GM12878 (cell line): ENCODE data around the gene TRHDE. TPM values are rescaled to one million over a fixed set of nuclear protein-coding genes. Genes with fewer than 3 reads are reported as not detected.

ENCODE experiments used
- ATAC-seq: fragments of 200-7000 bp; cut with Tn5 transposase; 3 replicates; pipeline ENCODE4 v1.9.1; 2020; ENCODE audit warnings: mild to moderate bottlenecking, moderate library complexity
- BruUV-seq: library from RNA; stranded (reverse); fragments of 400-500 nt; replicated peaks from 2 replicates; lab custom pipeline; 2021; lab: Mats Ljungman, UMichigan
- CTCF ChIA-PET: fragments of 300-600 bp; sonication (Branson Sonifier 250); formaldehyde crosslinking; extraction: SDS; loops from one replicate; lab custom pipeline; 2021; ENCODE audit warnings: inconsistent platforms; lab: Yijun Ruan, JAX
- POLR2A ChIA-PET: fragments of 350-600 bp; formaldehyde crosslinking; extraction: SDS; loops from one replicate; lab custom pipeline; 2021; ENCODE audit warnings: inconsistent platforms; lab: Charles Lee
- RAD21 ChIA-PET: fragments of 300-600 bp; sonication (Branson Sonifier 250); formaldehyde crosslinking; loops from one replicate; lab custom pipeline; 2023; ENCODE audit warnings: antibody characterized with exemption; ENCODE audit not compliant: unreplicated experiment; lab: Charles Lee
- SMC1A ChIA-PET: fragments of 300-600 bp; sonication (Branson Sonifier 250); formaldehyde crosslinking; loops from one replicate; lab custom pipeline; 2023; ENCODE audit not compliant: unreplicated experiment, uncharacterized antibody; lab: Charles Lee
- DNase-seq: peaks from one replicate; pipeline ENCODE4 v3.0.0-alpha.2; 2011; ENCODE audit warnings: low read depth, low spot score
- FAIRE-seq: peaks from 3 replicates; lab custom pipeline; 2011; peaks lifted over from hg19 to GRCh38; lab: Jason Lieb, UNC
- H2AFZ ChIP-seq: 2 replicates; pipeline ENCODE4 v1.6.0; 2011; ENCODE audit warnings: low read depth, low read length, control low read depth; ENCODE audit not compliant: control insufficient read depth
- H3K27ac ChIP-seq: 2 replicates; pipeline ENCODE4 v1.5.1; 2011; ENCODE audit warnings: control low read depth; ENCODE audit not compliant: control insufficient read depth, insufficient read depth
- H3K27me3 ChIP-seq, 2 experiments: replicated peaks in 1 of 2; 2 replicates each; pipeline versions ENCODE4 v1.6.0 to v1.6.1; 2011; ENCODE audit warnings: low read length in 1 of 2; ENCODE audit not compliant: control insufficient read depth in 2 of 2, insufficient read depth in 2 of 2
- H3K36me3 ChIP-seq, 2 experiments: 2 replicates each; pipeline ENCODE4 v1.5.1; 2011; ENCODE audit warnings: low read length in 1 of 2; ENCODE audit not compliant: control insufficient read depth in 2 of 2, insufficient read depth in 2 of 2
- H3K4me1 ChIP-seq: 2 replicates; pipeline ENCODE4 v1.6.1; 2011; ENCODE audit warnings: mild to moderate bottlenecking, low read length, moderate library complexity, mixed read lengths; ENCODE audit not compliant: control insufficient read depth, insufficient read depth
- H3K4me2 ChIP-seq: 2 replicates; pipeline ENCODE4 v1.6.0; 2011; ENCODE audit warnings: control low read depth; ENCODE audit not compliant: control insufficient read depth, insufficient read depth
- H3K4me3 ChIP-seq: fragments of 200-600 bp; sonication (generic); 2 replicates; pipeline ENCODE4 v1.5.1; 2016
- H3K79me2 ChIP-seq: 2 replicates; pipeline ENCODE4 v1.6.0; 2011; ENCODE audit warnings: low read length; ENCODE audit not compliant: control insufficient read depth, insufficient read depth
- H3K9ac ChIP-seq: 2 replicates; pipeline ENCODE4 v1.8.0; 2011; ENCODE audit warnings: low read length, control low read depth, mixed read lengths; ENCODE audit not compliant: control insufficient read depth, insufficient read depth
- H3K9me3 ChIP-seq: replicated peaks from 3 replicates; pipeline ENCODE4 v1.5.1; 2011; ENCODE audit warnings: mild to moderate bottlenecking, low read length; ENCODE audit not compliant: control insufficient read depth, insufficient read depth
- H4K20me1 ChIP-seq: 2 replicates; pipeline ENCODE4 v1.6.0; 2011; ENCODE audit not compliant: control insufficient read depth, insufficient read depth
- ATF3 ChIP-seq: IDR thresholded peaks from 2 replicates; pipeline ENCODE4 v1.6.1; 2011; ENCODE audit warnings: low read depth, mild to moderate bottlenecking, low read length, moderate library complexity, borderline replicate concordance; ENCODE audit errors: extremely low read depth
- CBX5 ChIP-seq: sonication (generic); IDR thresholded peaks from 2 replicates; pipeline ENCODE4 v1.6.1; 2016; ENCODE audit warnings: low read depth, moderate library complexity, mild to moderate bottlenecking, inconsistent platforms
- ELK1 ChIP-seq: IDR thresholded peaks from 2 replicates; pipeline ENCODE4 v1.6.1; 2012; ENCODE audit warnings: low read depth, low read length, improper control_type of control experiment
- FOXK2 ChIP-seq: fragments of 450-650 bp; IDR thresholded peaks from 2 replicates; pipeline ENCODE4 v1.6.1; 2017; ENCODE audit warnings: mild to moderate bottlenecking, moderate library complexity
- FOXM1 ChIP-seq: IDR thresholded peaks from 2 replicates; pipeline ENCODE4 v1.6.1; 2012; ENCODE audit warnings: low read depth, mild to moderate bottlenecking, inconsistent platforms, low read length, moderate library complexity
- MAX ChIP-seq: IDR thresholded peaks from 2 replicates; pipeline ENCODE4 v1.6.1; 2012; ENCODE audit warnings: low read depth, low read length, improper control_type of control experiment
- MEF2B ChIP-seq: fragments of 450-650 bp; IDR thresholded peaks from 2 replicates; pipeline ENCODE4 v1.6.1; 2018; ENCODE audit warnings: mild to moderate bottlenecking, moderate library complexity; ENCODE audit not compliant: partially characterized antibody, poor library complexity, severe bottlenecking
- MLLT1 ChIP-seq: fragments of 450-650 bp; IDR thresholded peaks from 2 replicates; pipeline ENCODE4 v1.6.1; 2016; ENCODE audit warnings: mild to moderate bottlenecking
- NKRF ChIP-seq: fragments of 450-650 bp; conservative IDR thresholded peaks from 2 replicates; pipeline ENCODE4 v1.6.1; 2017; ENCODE audit warnings: mild to moderate bottlenecking, moderate library complexity
- NRF1 ChIP-seq: conservative IDR thresholded peaks from 2 replicates; pipeline ENCODE4 v1.6.1; 2011; ENCODE audit warnings: mild to moderate bottlenecking, low read depth, low read length, improper control_type of control experiment
- TBL1XR1 ChIP-seq: IDR thresholded peaks from 2 replicates; pipeline ENCODE4 v1.6.1; 2012; ENCODE audit warnings: low read depth, low read length, improper control_type of control experiment
- USF2 ChIP-seq: IDR thresholded peaks from 2 replicates; pipeline ENCODE4 v1.6.1; 2011; ENCODE audit warnings: low read depth, low read length, improper control_type of control experiment, borderline replicate concordance
- WRNIP1 ChIP-seq: IDR thresholded peaks from 2 replicates; pipeline ENCODE4 v1.6.1; 2011; ENCODE audit warnings: low read depth, low read length, improper control_type of control experiment, borderline replicate concordance
- WGBS: methylation state at CpG from one replicate; pipeline ENCODE4 v1.1.6; 2016; ENCODE audit warnings: low lambda C conversion rate; ENCODE audit not compliant: insufficient replicate concordance, insufficient coverage; ENCODE audit errors: missing lambda C conversion rate; 5-methylcytosine and 5-hydroxymethylcytosine counted together
- in situ Hi-C: fragments of 300-500 bp; cut with MboI; formaldehyde crosslinking; loops from 9 replicates; pipeline ENCODE4 v1.14.3; 2018; ENCODE audit warnings: mixed read lengths
- intact Hi-C: fragments of 100-400 bp; cut with micrococcal nuclease; formaldehyde crosslinking; loops from one replicate; pipeline ENCODE4 v1.14.2; 2022; ENCODE audit not compliant: unreplicated experiment
- polyA plus RNA-seq, 11 experiments: library from polyadenylated mRNA; depleted of rRNA in 4 of 11; unstranded in 6 of 11; stranded (reverse) in 5 of 11; fragments of >200 nt; fragmentation: Nextera tagmentation in 4 of 11; fragmentation: Illumina TruSeq in 1 of 11; extraction: Ambion mirVana in 4 of 11; extraction: Trizol in 1 of 11; gene quantifications; 1 replicate in 1 of 11; 2 replicates in 10 of 11; pipeline versions ENCODE4 v1.2.1 to v1.2.3, GENCODE V29; 2011 to 2016; ENCODE audit warnings: inconsistent platforms in 2 of 11, missing spikeins in 2 of 11, low read depth in 1 of 11
- total RNA-seq, 4 experiments: library from RNA; depleted of rRNA in 3 of 4; stranded (reverse); fragments of >200 nt in 3 of 4; fragmentation: Illumina TruSeq in 1 of 4; extraction: Trizol in 1 of 4; gene quantifications; 2 replicates each; pipeline versions ENCODE4 v1.2.1 to v1.2.3, GENCODE V29; 2013 to 2021

The TRHDE gene
- total and polyA plus RNA-seq, 10 of the 15 experiments (the other 5 are each of a cell fraction or from before 2014, with no cell fraction given), result not detected

GRCh38 chr12:72296389-72296788 is 24.2 kb downstream of the TRHDE start (continued):
- TF ChIP-seq NKRF, result no peak
- no peak for TF ChIP-seq ATF3
- no peak for TF ChIP-seq WRNIP1
- TF ChIP-seq, all 136 proteins: peak for 0

- no TSS peak for BruUV-seq
- no peak overlapping the region for H3K9ac ChIP-seq
- DNase-seq (no peak), FAIRE-seq (no peak), ATAC-seq (no peak)
- no peaks in the 10 kb centered on the region for H3K4me1 ChIP-seq
- H3K27me3 ChIP-seq, result no peaks in the 10 kb centered on the region; a peak in 1 of 4 replicates
- H3K36me3 ChIP-seq, result no peaks in the 10 kb centered on the region
- SMC1A ChIA-PET, result interaction anchor here (1.4 kb wide), 1 partner anchor 13 kb away, joined by 3 read pairs; no protein-coding TSS in a partner anchor
- no peaks in the 10 kb centered on the region for H4K20me1 ChIP-seq
- H3K4me2 ChIP-seq, result no peak overlapping the region
- RAD21 ChIA-PET, result no interaction called here
- WGBS, result 61% methylated on average over 3 of the region's 3 CpGs
- no peak overlapping the region for H3K27ac ChIP-seq
- POLR2A ChIA-PET, result no interaction called here
- CTCF ChIA-PET, result no interaction called here
- no peak overlapping the region for H3K4me3 ChIP-seq
- H3K79me2 ChIP-seq, result no peaks in the 10 kb centered on the region
- no peaks in the 10 kb centered on the region for H3K9me3 ChIP-seq
- no peak overlapping the region for H2AFZ ChIP-seq
- intact Hi-C loops (no loop called here), in situ Hi-C loops (no loop called here)
- TF ChIP-seq ELK1 (no peak), FOXM1 (no peak), TBL1XR1 (no peak), USF2 (no peak), MAX (no peak), MEF2B (no peak), FOXK2 (no peak), CBX5 (no peak), MLLT1 (no peak), NRF1 (no peak)
Observed at GRCh38 chr12:72297666-72298065, 25.5 kb downstream of the TRHDE start.
